Measurements from ENCODE around the gene ISY1.
"Not testable (repeated sequence)": the region's sequence is repeated elsewhere in the genome, so short reads cannot be mapped to it uniquely, and the experiment has no call there.

Gene ISY1

DNA sequence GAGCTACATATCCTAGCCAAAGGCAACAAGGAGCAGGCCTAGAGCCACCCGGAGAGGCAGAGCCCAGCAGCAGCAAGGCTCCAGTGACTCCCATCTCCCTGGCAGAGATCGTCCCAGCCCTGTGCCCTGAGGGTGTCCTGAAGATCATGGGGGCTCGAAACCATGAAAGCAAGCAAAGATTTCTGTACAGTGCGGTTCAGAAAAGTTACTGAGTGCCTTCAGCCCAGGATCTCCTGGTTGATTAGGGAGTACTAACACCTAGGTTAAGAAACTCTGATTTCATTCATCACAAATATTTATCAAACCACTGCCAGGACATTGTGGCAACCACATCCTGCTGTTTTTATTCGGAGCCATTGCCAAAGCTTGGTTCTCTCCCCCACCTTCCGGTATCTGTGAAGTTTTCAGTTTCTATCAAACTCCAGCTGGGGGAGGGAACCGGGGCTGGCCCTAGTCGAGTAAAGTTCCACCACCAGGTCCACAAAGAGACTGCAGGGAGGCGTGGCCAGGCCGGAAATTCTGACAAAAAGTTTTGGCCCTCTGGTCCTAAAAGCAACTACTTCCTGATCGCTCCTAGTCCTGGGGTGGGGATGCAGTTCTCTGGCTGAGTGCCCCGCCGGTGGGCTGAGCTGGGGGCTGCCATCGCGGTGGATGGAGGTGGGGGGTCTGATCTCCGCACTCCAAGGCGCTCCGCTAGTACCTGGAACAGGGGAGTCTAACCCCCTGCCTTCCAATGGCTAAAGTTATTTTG, 40.4 kb downstream of the ISY1 start:
- DNase-seq, result peak; percentile 76

DNA sequence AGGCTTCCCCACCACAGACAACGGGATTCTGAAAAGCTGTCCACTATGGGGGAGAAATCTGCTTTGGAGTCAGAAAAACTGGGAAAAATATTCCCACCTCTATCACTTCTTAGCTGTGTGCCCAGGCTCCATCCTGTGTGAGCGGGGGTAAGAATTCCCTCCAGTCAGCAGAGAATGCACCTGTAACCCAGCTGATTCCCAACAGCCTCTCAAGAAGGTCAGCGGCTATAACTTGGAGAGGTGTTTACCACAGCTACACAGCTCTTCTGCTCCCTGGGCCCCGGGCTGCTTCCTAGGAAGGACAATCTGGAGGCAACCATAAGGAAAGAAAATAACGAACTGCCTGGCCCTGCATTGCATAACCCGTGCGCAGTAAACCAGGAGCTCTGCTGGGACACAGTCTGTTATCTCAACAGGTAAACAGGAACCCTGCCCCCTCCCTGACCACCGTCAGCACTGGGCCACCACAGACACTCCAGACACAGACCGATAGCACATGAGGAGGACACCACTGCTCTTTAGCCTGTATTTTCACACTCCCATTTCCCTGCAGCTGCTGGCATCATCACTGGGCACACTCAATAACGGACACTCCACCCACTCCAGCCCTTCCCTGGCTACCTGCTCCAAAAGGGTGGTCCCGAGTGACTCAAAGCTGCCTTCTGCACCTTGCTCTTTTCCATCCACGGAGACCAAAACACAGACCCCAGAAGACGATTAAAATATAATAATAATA, 41.3 kb downstream of the ISY1 start:
- no peak for DNase-seq

DNA sequence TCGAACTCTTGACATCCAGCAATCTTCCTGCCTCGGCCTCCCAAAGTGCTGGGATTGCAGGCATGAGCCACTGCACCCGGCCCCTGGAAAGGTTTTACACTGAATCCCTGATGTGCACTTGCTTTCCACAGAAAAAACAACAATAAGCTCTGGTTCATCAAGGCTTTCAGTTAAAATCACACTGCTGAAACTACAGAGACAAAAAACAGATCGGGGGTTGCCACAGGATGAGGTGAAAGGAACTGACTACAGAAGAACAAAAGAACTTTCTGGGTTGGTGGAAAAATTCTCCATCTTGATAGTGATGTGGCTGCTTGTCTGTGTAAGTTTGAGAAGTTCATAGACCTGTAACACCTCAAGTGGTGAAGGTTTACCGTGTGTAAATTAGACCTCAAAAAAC, 42.1 kb downstream of the ISY1 start:
- DNase-seq, result no peak

DNA sequence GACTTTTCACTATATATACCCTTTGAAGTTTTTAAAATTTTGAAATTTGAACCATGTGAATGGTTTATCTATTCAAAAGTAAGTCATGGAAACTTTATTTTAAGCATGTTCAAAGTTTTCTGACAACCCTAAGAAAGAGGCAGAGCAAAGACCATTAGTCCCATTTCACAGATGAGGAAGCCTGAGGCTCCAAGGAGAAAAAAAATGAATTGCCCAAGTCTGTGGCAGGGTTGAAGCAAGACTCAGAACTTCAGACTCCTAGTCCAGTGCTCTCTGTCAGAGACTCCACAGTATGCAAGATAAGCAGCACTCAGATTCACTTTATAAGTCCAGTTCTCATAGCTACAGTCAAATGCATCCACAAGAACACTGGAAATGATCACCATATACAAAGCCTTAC, 43.7 kb downstream of the ISY1 start:
- DNase-seq, result no peak

DNA sequence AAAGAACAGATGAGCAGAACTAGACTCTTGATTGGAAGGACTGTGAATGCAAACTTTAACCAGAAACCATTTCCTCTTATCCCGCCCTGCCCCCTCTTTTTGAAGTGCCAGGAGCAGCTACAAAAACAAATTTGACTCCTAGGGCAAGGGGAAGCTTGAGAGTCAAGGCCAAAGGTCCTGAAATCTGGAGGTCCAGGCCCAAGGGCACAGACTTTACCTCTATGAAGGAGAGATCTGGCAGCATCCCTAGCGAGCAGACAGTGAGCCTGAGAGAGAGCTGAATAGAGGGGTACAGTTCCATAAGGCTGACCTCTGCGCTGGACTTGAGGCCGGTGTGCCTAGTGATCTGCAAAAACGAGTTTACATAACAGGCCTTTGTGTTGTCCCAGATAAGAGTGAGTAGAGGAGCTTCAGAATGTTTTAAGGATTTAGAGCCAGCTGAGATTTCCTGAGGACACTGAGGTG, 44.3 kb downstream of the ISY1 start:
- DNase-seq, result no peak

DNA sequence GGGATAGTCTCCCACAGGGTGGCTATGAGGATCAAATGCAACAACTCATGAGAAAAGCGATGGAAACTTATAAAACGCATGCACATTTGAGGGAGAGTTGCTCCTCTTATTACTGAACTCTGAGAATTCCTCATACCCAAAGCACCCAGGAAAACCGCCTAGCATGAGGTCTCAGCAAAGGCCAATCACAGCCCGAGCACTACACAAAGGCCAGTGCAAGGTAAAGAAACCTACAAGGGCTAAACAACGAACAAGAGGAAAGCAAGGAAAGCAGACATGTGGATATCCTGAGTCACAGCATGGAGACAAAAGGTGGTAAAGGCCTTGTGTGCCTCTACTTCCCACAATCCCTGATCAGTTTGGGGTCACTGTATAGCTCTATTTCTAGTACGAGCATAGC, 46.4 kb downstream of the ISY1 start:
- DNase-seq, result no peak

DNA sequence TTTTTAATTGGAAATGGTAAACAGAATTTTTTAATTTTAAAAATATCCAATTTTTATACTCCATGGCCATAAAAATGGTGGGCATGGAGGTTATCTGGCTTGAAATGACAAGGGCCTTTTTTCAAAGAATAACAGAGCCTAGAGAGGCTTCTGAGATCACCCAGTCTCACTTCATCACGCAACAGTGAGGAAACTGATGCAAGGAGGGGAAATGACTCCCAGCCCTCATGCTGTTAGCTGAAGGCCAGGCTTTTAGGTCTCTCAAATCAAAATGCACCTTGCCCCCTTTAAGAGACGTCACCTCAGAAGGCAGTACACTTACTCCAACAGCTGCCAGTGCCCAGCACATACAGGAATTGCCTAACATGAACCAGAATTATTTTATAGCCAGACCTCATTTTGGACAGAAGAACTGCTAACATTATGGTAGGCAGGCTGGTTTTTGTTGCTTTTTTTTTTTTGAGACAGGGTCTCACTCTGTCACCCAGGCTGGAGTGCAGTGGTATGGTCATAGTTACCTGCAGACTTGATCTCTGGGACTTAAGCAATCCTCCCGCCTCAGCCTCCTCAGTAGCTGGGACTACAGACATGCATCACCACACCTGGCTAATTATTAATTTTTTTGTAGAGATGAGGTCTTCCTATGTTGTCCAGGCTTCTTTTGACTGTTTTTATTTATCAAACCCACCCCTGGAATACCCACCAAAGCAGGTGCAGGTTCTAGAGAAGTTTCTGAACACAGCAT, 48.4 kb downstream of the ISY1 start:
- no peak for DNase-seq

DNA sequence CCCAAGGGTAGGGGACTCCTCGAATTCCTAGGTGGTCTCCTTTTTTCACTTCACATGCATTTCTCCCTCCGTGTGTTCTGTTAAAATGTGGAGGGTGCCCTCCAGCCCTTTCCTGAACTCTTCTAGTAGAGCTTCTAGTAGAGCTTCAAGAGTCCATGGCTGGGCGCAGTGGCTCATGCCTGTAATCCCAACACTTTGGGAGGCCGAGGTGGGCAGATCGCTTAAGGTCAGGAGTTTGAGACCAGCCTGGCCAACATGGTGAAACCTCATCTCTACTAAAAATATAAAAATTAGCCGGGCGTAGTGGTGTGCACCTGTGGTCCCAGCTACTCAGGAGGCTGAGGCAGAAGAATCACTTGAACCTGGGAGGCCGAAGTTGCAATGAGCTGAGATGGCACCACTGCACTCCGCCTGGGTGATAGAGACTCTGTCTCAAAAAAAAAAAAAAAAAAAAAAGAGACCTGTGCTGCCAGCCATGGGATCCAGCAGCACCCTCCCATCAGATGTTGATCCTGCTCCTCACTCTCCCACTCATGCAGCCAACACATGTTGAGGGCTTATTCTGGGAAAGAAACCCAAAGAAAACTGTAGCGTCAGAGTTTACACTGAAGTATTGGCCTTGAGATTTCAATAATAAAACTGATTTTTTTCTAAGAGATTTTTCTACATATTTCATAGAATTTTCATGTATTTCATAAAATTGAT, 49.6 kb downstream of the ISY1 start:
- DNase-seq, result not testable (repeated sequence)

DNA sequence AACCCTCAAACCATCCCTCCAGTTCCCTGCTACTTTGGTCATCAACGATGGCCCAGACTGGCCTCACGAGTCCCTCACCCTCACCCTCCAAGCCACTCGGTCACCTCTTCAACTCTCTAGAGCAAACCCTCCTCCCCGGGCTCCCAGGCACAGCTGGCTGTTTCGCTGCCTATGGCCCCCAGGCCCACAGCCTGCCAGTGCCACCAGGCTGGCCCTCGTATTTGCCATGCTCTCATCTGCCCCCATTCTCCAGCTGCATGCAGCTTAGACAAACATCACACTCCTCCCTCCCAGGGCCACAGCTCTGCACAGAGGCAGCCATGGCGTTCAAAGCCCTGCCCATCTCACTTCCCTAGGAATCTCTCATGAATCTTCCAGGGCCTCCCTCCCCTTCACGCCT, 53.1 kb downstream of the ISY1 start:
- no peak for DNase-seq

DNA sequence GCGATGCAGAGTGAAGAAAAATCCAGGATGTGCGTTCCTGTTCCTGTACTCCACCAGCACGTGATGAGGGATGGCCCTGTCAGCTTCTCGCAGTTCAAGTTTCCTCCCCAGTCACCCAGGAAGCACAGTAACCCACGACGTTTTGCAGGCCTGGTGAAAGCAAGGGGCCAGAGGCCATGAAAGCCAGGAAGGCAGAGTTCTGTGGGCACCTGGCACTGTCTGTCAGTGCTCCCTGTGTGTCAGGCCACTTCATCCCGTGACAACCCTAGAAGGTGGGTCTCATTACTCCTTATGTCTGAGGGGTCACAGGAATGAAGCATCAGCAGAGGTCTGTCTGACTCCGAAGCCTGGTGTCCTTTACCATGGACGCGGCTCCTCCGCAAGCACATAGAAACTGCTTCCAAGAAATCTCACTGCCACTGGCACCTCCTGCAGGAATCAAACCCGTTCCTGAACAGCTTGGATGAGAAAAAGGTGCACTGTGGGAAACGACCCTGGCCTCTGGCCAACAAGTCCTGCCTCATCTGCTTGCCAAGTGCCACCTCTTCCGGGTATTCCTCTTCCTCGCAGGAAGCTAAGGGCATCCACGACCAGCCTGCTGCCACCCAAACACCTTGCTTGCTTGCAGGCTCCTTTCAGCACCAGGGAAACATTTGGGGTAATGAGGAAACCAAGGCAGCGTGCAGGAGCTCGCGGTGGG, 53.8 kb downstream of the ISY1 start:
- DNase-seq, result no peak

DNA sequence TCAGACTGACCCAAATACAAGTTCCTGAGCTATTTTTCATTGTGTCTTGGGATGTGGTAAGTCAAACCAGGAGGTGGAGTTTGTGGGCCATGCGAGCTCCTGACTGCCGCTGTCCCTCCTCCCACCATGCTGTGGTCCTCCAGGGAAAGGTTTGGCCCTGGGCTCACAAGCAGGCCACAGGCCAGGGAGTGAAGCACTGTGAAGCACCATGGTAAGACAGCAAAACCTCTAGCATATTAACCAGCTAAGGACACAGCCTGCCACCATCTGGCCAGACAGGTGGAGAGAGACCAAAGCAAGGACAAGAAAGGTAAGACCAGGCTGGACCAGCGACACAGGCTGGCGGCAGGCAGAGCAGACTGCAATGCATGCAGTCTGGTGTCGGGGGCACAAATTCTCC, 54.5 kb downstream of the ISY1 start:
- DNase-seq, result no peak

DNA sequence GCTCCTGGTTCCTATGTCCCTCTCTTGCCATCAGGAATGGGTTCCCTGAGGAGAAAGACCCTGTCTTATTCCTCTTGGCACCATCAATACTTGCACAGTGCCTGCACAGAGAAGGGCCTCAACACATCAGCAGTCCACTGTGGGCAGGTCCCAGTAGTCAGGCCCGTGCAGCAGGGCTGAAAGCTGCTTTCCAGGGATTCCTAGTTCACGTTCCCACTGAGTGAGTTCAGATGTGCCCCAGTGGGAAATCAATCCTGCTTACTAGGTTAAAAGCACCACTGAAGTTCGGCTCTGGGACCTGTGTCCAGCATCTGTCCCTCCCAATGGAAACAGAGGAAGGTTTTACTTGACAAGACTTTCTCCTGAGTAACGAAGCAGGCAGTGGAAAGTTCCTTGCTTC, 55.0 kb downstream of the ISY1 start:
- DNase-seq, result no peak

DNA sequence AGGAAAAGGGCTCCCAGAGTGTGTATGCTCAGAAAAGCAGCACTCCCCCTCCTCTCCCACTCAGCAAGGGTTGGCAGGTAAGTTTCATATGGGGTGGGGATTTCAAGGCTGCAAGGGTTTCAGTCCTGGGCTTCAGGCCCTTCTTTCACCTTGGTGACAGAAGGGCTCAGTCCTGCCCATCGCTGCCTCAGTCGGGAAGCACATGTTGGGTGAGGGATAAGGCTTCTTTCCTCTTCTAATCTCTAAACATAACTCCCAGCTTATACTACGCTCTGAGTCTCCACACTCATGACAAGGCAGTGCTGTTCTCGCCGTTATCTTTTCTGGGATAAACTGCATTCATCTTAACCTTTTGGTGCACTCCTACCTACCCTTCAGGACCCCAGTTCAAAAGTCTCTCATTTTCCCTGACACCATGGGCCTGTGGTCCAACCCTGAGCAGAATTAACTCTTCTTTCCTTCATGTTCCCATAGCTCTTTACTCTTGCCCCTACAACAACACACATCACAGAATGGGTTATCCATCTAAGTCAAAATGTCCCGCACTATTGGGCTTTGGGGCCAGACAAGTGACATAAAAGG, 56.3 kb downstream of the ISY1 start:
- DNase-seq, result no peak

DNA sequence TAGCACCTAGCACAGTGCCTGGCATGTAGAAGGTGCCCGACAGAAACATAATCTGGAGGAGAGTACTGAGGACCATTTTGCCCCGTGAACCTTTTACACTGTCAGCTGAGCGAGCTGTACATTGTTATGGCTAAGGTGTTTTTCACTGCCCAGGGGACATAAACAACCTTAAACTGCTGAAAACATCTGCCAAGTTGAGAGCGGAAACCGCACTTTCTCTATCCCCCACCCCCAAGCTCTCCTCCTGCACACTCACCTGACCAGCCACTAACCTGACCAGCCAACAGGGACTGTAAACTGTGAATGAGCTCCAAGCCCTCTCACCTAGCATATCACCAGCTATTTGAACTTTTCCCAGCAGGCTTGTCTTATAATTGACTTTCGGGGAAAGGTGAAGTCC, 56.8 kb downstream of the ISY1 start:
- DNase-seq, result no peak

DNA sequence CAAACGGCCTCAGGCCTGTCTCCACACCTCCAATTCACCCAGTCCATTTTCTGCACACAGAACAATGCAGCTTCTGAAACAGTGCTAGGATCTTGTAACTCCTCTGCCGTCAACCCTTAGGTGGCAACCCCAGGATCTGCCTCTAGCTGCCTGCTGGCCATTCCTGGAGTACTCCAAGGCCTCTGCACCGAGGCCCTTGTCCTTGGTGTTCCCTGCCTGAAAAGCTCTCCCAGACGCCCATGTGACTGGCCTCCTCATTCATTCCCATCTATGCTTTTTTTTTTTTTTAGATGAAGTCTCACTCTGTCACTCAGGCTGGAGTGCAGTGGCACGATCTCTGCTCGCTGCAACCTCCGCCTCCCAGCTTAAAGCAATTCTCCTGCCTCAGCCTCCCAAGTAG, 57.6 kb downstream of the ISY1 start:
- no peak for DNase-seq

DNA sequence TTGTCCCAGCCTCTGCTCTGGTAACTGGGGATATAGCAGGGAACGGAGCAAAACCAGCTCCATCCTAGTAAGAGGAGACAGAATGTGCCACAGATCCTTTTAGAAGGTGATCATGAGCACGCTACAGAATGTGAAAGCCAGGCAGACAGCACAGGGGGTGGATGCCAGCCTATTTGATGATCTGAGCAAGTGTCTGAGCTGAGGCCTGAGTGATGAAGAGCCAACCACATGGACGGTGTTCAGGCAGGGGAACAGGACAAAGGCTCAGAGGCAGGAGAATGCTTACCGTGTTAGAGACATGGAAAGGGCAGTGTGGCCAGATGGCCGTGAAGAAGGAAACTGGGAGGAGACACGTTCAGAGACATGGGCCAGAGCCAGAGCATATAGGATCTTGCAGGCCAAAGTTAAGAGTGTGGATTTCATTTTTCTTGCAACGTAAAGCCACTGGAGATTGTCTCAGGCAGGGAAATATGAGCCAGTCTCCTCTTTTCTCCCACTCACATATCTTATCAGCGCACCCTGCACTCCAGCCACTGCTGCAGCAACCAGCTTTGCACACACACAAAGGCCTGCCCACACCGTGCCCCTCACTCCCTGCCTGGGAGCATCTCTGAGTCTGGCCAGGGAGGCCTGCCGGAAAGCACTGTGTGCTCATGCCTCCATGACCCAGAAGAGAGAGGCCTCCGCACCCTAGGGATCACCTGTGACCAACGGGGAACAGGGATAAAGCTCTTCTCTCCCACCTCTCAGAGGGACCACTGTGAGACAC, 59.3 kb downstream of the ISY1 start:
- DNase-seq, result no peak

DNA sequence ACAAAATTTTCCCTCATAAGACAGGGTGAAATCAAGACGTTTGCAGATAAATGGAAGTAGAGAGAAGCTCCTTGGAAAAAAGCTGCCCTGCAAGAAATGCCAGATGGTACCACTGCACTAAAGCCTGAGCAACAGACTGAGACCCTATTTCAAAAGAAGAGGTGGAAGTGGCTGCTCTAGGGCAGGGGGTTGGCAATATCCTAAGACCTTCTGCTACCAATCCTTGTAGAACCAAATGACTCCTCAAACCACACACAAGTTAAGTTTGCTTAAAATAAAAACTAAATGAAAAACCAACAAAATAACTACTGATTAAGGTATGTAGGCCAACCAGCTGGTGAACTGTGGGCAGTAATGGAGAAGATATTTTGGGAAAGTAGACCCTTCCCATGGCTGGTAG, 60.6 kb downstream of the ISY1 start:
- no peak for DNase-seq

DNA sequence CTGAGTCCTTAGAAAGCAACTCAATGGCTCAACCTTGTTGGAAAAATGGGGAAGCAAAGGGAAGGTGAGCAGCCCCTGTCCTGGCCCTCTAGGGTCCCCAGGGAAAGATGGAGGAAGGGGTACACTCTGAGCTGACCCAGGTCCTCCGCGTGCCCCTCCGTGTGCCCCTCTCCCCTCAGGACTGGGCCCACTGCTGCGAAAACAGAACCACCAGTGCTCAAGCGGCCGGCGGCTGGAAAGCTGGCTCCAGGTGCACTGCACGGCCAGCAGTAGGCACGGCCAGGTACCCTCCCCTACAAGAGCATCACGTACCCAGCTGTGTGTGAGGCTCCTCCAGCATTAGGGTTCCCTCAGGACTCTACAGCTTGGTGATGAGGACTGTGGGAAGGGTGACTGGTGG, 65.6 kb downstream of the ISY1 start:
- no peak for DNase-seq

DNA sequence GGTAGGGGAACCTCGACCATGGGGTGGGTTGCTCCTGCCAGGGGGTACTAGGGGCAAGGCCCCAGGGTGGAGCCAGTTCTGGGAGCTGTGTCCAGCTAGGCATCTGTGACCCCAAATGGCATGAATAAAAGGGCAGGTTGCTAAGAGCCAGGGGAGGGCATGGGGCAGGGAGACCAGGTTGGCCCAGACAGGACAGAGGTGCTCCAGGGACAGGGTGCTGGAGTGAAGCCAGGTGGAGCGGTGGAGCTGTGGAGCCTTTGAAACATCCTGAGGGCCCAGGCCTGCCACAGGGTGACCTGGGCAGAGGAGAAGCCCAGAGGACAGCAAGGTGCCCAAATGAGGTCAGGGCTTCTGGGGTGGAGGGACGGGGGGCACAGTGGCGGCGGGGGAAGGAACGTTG, 72.6 kb downstream of the ISY1 start:
- not testable (repeated sequence) for DNase-seq

DNA sequence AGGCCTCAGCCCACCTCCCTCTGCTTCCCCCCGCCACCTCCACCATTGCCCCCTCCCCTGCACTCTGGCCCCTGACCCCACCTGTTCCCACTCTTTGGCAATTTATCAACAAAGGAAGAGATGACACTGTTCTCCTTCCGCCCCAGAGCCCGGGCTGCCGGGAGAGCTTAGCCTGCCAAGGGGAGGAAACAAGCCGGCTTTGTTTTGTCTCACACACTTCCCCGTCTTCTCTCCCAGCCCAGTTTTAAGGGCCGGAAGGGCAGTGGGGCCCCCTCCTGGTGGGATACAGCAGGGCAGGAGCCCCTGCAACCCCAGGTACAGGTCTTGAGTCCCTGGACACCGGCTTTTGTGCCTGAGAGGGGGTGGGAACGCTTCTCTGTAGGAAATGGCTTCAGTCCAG, 73.0 kb downstream of the ISY1 start:
- DNase-seq, result not testable (repeated sequence)

DNA sequence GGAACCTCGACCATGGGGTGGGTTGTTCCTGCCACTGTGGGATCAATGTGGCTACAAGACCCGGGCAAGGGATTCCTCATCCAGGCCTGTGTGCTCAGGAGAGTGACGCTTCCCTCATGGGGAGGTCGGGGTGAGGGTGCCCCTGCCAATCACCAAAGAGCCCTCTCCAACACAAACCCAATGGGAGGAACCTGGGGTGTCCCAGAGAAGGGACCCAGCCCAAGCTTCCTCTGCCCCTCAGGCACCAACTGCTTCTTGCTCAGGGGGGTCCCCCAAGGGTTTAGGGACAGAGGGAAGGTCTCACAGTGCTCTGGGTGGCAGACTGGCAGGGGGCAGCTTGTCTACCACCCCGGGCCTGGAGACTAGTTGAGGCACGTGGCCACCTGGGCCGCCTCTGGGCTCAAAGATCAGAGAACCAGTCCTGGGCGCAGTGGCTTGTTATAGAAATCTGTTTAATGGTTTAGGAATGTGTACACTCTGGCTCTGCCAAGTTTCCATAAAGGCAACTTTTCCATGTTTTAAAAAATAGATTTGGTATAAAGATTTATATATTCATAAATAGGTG, 73.6 kb downstream of the ISY1 start:
- DNase-seq, result no peak

Data from activated T-cell treated with anti-CD3 and anti-CD28 coated beads for 4 hours (primary cell).